ENCODE data around the gene KCTD20. TPM values are rescaled to one million over a fixed set of nuclear protein-coding genes. Genes with fewer than 3 reads are reported as not detected.

Gene KCTD20
- total and polyA plus RNA-seq, 9 of the 15 experiments (the other 6 are each of a cell fraction or from before 2014, with no cell fraction given): 28.9 to 160 (median 70.6) TPM

DNA sequence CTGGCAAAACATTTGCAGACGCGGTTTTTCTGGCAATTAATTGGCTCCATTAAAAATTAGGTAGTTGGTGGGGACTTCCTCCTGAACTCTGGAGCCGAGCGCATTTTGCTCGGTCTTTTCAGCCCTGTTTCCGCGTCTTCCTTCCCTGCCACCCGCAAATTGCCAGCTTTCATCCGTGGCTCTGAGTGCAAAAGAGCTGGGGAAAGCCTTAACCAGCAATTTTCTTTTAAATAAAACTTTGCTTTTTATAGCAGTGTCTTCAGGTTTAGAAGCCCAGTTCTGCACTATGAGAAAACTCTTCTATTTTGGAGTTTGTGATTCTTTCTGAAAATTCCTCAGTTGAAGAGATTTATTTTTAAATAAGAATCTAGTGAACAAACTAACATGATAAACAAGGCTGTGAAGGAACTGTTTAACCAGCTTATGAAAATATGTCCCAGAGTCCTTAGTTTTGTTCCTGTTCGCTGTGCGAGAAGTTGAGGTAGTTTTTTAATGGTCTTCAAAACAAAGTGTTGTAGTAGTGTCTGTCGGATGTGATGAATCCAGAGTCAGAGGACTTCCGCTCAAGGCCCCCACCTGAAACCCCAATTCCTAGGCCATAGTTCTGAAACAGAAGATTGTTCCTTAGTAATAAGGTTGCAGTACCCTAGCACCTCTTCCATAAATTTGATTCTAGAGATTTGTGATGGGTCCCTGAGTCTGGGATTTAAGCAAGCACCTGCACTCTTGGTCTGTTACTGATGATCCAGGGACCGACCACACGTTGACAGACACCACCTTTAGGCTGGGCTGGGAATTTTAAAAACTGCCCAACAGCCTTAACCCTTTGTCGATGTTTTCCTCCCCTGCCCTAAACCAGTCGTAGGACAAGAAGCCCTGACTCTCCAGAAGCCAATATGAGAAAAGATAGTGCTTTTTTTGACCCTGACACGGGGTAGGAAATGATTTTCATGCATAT is 950 bp downstream of the KCTD20 start (continued):
- TF ChIP-seq RBM34 (IDR thresholded peaks at IDR 0.05; ENCODE audit: borderline replicate concordance, insufficient read depth, low read length): no peak
- TF ChIP-seq ATF7 (IDR thresholded peaks at IDR 0.05): no peak; the same call in 1 of the 2 replicates
- TF ChIP-seq SMAD4 (CRISPR knock-in tag; conservative IDR thresholded peaks at IDR 0.05): no peak
- TF ChIP-seq ZNF239 (CRISPR knock-in tag; IDR thresholded peaks at IDR 0.05): no peak
- no peak for TF ChIP-seq ZNF75A (CRISPR knock-in tag; IDR thresholded peaks at IDR 0.05)
- no peak for TF ChIP-seq ZSCAN32 (CRISPR knock-in tag; IDR thresholded peaks at IDR 0.05)
- TF ChIP-seq MCM7 (IDR thresholded peaks at IDR 0.05): no peak
- TF ChIP-seq L3MBTL2 (IDR thresholded peaks at IDR 0.05): peak; percentile 58
- TF ChIP-seq RCOR1 (IDR thresholded peaks at IDR 0.05; ENCODE audit: borderline replicate concordance in 1 of 2, low read depth in 2 of 2, low read length in 2 of 2): no peak
- TF ChIP-seq C11orf30 (IDR thresholded peaks at IDR 0.05; ENCODE audit: low read depth): 0 out of 2 replicates have a peak, but pooled peaks have one; percentile 4
- TF ChIP-seq HDAC2 (IDR thresholded peaks at IDR 0.05): peak; percentile 66; the same call in 1 of the 2 replicates
- no peak for TF ChIP-seq CBX5 (IDR thresholded peaks at IDR 0.05; ENCODE audit: borderline replicate concordance, low read depth)
- TF ChIP-seq MYNN (IDR thresholded peaks at IDR 0.05): peak; percentile 56; the same call in 1 of the 2 replicates
- no peak for TF ChIP-seq MYNN (CRISPR knock-in tag; IDR thresholded peaks at IDR 0.05)
- TF ChIP-seq KDM5B (IDR thresholded peaks at IDR 0.05; ENCODE audit: insufficient replicate concordance, low read depth, low read length): peak; percentile 27
- TF ChIP-seq, protein P1, sequence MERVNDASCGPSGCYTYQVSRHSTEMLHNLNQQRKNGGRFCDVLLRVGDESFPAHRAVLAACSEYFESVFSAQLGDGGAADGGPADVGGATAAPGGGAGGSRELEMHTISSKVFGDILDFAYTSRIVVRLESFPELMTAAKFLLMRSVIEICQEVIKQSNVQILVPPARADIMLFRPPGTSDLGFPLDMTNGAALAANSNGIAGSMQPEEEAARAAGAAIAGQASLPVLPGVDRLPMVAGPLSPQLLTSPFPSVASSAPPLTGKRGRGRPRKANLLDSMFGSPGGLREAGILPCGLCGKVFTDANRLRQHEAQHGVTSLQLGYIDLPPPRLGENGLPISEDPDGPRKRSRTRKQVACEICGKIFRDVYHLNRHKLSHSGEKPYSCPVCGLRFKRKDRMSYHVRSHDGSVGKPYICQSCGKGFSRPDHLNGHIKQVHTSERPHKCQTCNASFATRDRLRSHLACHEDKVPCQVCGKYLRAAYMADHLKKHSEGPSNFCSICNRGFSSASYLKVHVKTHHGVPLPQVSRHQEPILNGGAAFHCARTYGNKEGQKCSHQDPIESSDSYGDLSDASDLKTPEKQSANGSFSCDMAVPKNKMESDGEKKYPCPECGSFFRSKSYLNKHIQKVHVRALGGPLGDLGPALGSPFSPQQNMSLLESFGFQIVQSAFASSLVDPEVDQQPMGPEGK (CRISPR knock-in tag; IDR thresholded peaks at IDR 0.05; ENCODE audit: borderline replicate concordance): no peak
- TF ChIP-seq, protein P2, sequence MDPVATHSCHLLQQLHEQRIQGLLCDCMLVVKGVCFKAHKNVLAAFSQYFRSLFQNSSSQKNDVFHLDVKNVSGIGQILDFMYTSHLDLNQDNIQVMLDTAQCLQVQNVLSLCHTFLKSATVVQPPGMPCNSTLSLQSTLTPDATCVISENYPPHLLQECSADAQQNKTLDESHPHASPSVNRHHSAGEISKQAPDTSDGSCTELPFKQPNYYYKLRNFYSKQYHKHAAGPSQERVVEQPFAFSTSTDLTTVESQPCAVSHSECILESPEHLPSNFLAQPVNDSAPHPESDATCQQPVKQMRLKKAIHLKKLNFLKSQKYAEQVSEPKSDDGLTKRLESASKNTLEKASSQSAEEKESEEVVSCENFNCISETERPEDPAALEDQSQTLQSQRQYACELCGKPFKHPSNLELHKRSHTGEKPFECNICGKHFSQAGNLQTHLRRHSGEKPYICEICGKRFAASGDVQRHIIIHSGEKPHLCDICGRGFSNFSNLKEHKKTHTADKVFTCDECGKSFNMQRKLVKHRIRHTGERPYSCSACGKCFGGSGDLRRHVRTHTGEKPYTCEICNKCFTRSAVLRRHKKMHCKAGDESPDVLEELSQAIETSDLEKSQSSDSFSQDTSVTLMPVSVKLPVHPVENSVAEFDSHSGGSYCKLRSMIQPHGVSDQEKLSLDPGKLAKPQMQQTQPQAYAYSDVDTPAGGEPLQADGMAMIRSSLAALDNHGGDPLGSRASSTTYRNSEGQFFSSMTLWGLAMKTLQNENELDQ (CRISPR knock-in tag; IDR thresholded peaks at IDR 0.05; ENCODE audit: borderline replicate concordance): no peak
- TF ChIP-seq LCOR (CRISPR knock-in tag; IDR thresholded peaks at IDR 0.05): 0 out of 2 replicates have a peak, but pooled peaks have one; percentile 33
- TF ChIP-seq ZNF12 (CRISPR knock-in tag; IDR thresholded peaks at IDR 0.05): 0 out of 2 replicates have a peak, but pooled peaks have one; percentile 45
- peak in 1 of 2 experiments; percentile 24; a peak in 1 of 4 replicates for TF ChIP-seq CSDE1 (IDR thresholded peaks at IDR 0.05)
- TF ChIP-seq SRSF1 (IDR thresholded peaks at IDR 0.05; ENCODE audit: low read depth, low read length): no peak
- TF ChIP-seq RAD21 (CRISPR knock-in tag; conservative IDR thresholded peaks at IDR 0.05 in 1 of 2, IDR thresholded peaks at IDR 0.05 in 1 of 2): peak; percentile 25 to 52
- TF ChIP-seq, protein P3, sequence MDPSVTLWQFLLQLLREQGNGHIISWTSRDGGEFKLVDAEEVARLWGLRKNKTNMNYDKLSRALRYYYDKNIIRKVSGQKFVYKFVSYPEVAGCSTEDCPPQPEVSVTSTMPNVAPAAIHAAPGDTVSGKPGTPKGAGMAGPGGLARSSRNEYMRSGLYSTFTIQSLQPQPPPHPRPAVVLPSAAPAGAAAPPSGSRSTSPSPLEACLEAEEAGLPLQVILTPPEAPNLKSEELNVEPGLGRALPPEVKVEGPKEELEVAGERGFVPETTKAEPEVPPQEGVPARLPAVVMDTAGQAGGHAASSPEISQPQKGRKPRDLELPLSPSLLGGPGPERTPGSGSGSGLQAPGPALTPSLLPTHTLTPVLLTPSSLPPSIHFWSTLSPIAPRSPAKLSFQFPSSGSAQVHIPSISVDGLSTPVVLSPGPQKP (CRISPR knock-in tag; IDR thresholded peaks at IDR 0.05): no peak
- TF ChIP-seq SMARCA4 (IDR thresholded peaks at IDR 0.05): 0 out of 2 replicates have a peak, but pooled peaks have one; percentile 55
